Endodermal cell (in vitro differentiated cells): Measurements from ENCODE around the gene NSUN4. TPM values are rescaled to one million over a fixed set of nuclear protein-coding genes. Genes with fewer than 3 reads are reported as not detected.
A peak's percentile ranks its signal among the peaks of the same experiment; 100 is the strongest.
"Not testable (repeated sequence)": the region's sequence is repeated elsewhere in the genome, so short reads cannot be mapped to it uniquely, and the experiment has no call there.

Experiments used
- DNase-seq: peaks from one replicate; pipeline ENCODE4 v3.0.0-alpha.2; 2017
- H3K27ac ChIP-seq: 2 replicates; pipeline ENCODE4 v1.5.1; 2013; ENCODE audit warnings: mild to moderate bottlenecking, low read depth, low read length, moderate library complexity
- H3K27me3 ChIP-seq: 2 replicates; pipeline ENCODE4 v1.6.1; 2013; ENCODE audit warnings: mild to moderate bottlenecking, low read length, moderate library complexity; ENCODE audit not compliant: insufficient read depth, control insufficient read depth, poor library complexity, severe bottlenecking
- H3K36me3 ChIP-seq: 2 replicates; pipeline ENCODE4 v1.7.0; 2013; ENCODE audit warnings: mild to moderate bottlenecking, low read length, moderate library complexity; ENCODE audit not compliant: control insufficient read depth, insufficient read depth
- H3K4me1 ChIP-seq: one replicate; pipeline ENCODE4 v1.7.0; 2013; ENCODE audit warnings: low read length; ENCODE audit not compliant: control insufficient read depth, insufficient read depth
- H3K4me3 ChIP-seq: 2 replicates; pipeline ENCODE4 v1.5.1; 2013; ENCODE audit warnings: mild to moderate bottlenecking, low read length, moderate library complexity
- H3K9ac ChIP-seq: 2 replicates; pipeline ENCODE4 v1.6.1; 2013; ENCODE audit warnings: mild to moderate bottlenecking, low read length, moderate library complexity; ENCODE audit not compliant: poor library complexity, severe bottlenecking; ENCODE audit errors: extremely low read depth
- H3K9me3 ChIP-seq: 2 replicates; pipeline ENCODE4 v1.6.1; 2013; ENCODE audit warnings: mild to moderate bottlenecking, low read length, moderate library complexity; ENCODE audit not compliant: control insufficient read depth
- H3K27ac Mint-ChIP-seq: 2 replicates; pipeline ENCODE4 v1.8.0; 2020; ENCODE audit warnings: mixed read lengths
- H3K27me3 Mint-ChIP-seq: 2 replicates; pipeline ENCODE4 v1.8.0; 2021; ENCODE audit warnings: mild to moderate bottlenecking, mixed read lengths; ENCODE audit not compliant: insufficient read depth
- H3K36me3 Mint-ChIP-seq: 2 replicates; pipeline ENCODE4 v1.8.0; 2020; ENCODE audit warnings: low read depth, mixed read lengths
- H3K4me1 Mint-ChIP-seq: 2 replicates; pipeline ENCODE4 v1.8.0; 2020; ENCODE audit warnings: mixed read lengths
- H3K4me3 Mint-ChIP-seq: 2 replicates; pipeline ENCODE4 v1.8.0; 2020; ENCODE audit warnings: mild to moderate bottlenecking, moderate library complexity, mixed read lengths
- H3K9me3 Mint-ChIP-seq: 2 replicates; pipeline ENCODE4 v1.8.0; 2020; ENCODE audit warnings: mild to moderate bottlenecking, mixed read lengths
- WGBS, 2 experiments: methylation state at CpG; one replicate each; pipeline versions ENCODE4 v1.1.5 to v1.1.7; 2013; ENCODE audit warnings: missing lambda C conversion rate in 2 of 2, mixed read lengths in 1 of 2; ENCODE audit not compliant: insufficient coverage in 1 of 2, insufficient read length in 1 of 2; 5-methylcytosine and 5-hydroxymethylcytosine counted together
- total RNA-seq, 2 donors: library from RNA; stranded (reverse); fragmentation: NEBNext Ultra II Directional in 1 of 2; extraction: Animal tissue kit (Norgen Biotek cat#: 25700) in 1 of 2; gene quantifications; 2 replicates in 1 of 2; 3 replicates in 1 of 2; pipeline ENCODE4 v1.2.1, GENCODE V29; 2021

NSUN4 gene
- total RNA-seq, 2 donors from 2014 or later: 16.3 to 19.0 TPM

GRCh38 chr1:46325285-46326076 is 15.1 kb upstream of the NSUN4 start:
- not testable (repeated sequence) for H3K27me3 ChIP-seq, H3K9me3 Mint-ChIP-seq
- 96 to 97% methylated on average over 5 to 8 of the region's 11 CpGs for WGBS, 2 experiments

GRCh38 chr1:46328182-46328581 is 12.4 kb upstream of the NSUN4 start:
- H3K4me3 Mint-ChIP-seq, H3K36me3 ChIP-seq, DNase-seq, H3K27me3 Mint-ChIP-seq, H3K4me3 ChIP-seq, H3K27ac ChIP-seq, H3K27me3 ChIP-seq, H3K4me1 ChIP-seq, H3K27ac Mint-ChIP-seq, H3K36me3 Mint-ChIP-seq, H3K9ac ChIP-seq, H3K9me3 ChIP-seq, H3K9me3 Mint-ChIP-seq: not testable (repeated sequence)
- WGBS, 2 experiments: 86 to 91% methylated on average over 4 to 7 of the region's 7 CpGs
- H3K4me1 Mint-ChIP-seq: peaks cover 15% of the 10 kb centered on the region

More at GRCh38 chr1:46325285-46326076, 15.1 kb upstream of the NSUN4 start:
- H3K36me3 ChIP-seq, H3K27ac Mint-ChIP-seq, H3K9me3 ChIP-seq, H3K9ac ChIP-seq, H3K4me3 Mint-ChIP-seq, H3K4me3 ChIP-seq, H3K27ac ChIP-seq, H3K36me3 Mint-ChIP-seq, DNase-seq, H3K27me3 Mint-ChIP-seq, H3K4me1 ChIP-seq: not testable (repeated sequence)
- peaks cover 21% of the 10 kb centered on the region for H3K4me1 Mint-ChIP-seq

DNA sequence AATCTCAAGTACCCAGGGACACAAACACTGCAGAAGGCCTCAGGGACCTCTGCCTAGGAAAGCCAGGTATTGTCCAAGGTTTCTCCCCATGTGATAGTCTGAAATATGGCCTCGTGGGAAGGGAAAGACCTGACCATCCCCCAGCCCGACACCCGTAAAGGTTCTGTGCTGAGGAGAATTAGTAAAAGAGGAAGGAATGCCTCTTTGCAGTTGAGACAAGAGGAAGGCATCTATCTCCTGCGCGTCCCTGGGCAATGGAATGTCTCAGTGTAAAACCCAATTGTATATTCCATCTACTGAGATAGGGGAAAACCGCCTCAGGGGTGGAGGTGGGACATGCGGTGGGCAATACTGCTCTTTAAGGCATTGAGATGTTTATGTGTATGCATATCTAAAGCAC is 10.8 kb upstream of the NSUN4 start:
- H3K9me3 ChIP-seq, H3K4me1 ChIP-seq, H3K4me3 Mint-ChIP-seq, H3K27ac Mint-ChIP-seq, H3K9me3 Mint-ChIP-seq, H3K27me3 ChIP-seq, H3K27ac ChIP-seq, H3K27me3 Mint-ChIP-seq, H3K36me3 Mint-ChIP-seq, H3K36me3 ChIP-seq, DNase-seq, H3K9ac ChIP-seq, H3K4me3 ChIP-seq: not testable (repeated sequence)
- WGBS, 2 experiments: 63 to 72% methylated on average over 3 to 5 of the region's 7 CpGs
- H3K4me1 Mint-ChIP-seq: peaks cover 15% of the 10 kb centered on the region

- H3K36me3 Mint-ChIP-seq, H3K36me3 ChIP-seq, H3K27ac ChIP-seq, DNase-seq, H3K4me3 Mint-ChIP-seq, H3K9me3 Mint-ChIP-seq, H3K27me3 ChIP-seq, H3K9ac ChIP-seq, H3K4me1 ChIP-seq, H3K27me3 Mint-ChIP-seq, H3K9me3 ChIP-seq, H3K4me3 ChIP-seq: not testable (repeated sequence)
- WGBS, 2 experiments: 82 to 100% methylated on average over 2 of the region's 2 CpGs
- peak overlapping the region; percentile 30 for H3K27ac Mint-ChIP-seq
- H3K4me1 Mint-ChIP-seq: peaks cover 15% of the 10 kb centered on the region
These were observed 10.2 kb upstream of the NSUN4 start for GRCh38 chr1:46330381-46330780.

GRCh38 chr1:46331786-46332540 is 8.6 kb upstream of the NSUN4 start:
- H3K36me3 ChIP-seq, H3K27me3 ChIP-seq, H3K4me3 Mint-ChIP-seq, H3K9me3 Mint-ChIP-seq, H3K27me3 Mint-ChIP-seq, H3K4me3 ChIP-seq, DNase-seq, H3K9ac ChIP-seq, H3K27ac Mint-ChIP-seq, H3K4me1 ChIP-seq, H3K9me3 ChIP-seq, H3K36me3 Mint-ChIP-seq: not testable (repeated sequence)
- H3K4me1 Mint-ChIP-seq: peaks cover 15% of the 10 kb centered on the region
- peak overlapping the region; percentile 53 for H3K27ac ChIP-seq
- WGBS, 2 experiments: 62 to 87% methylated on average over 19 to 24 of the region's 24 CpGs
